ENCODE data around the gene SPEM2. TPM values are rescaled to one million over a fixed set of nuclear protein-coding genes. Genes with fewer than 3 reads are reported as not detected.
A peak's percentile ranks its signal among the peaks of the same experiment; 100 is the strongest.

SPEM2 gene
- polyA plus RNA-seq, 2 of the 4 experiments (the other 2 are of a cell fraction), result not detected

- WGBS (ENCODE audit: missing lambda C conversion rate), result 30% methylated on average over 36 of the region's 92 CpGs
- TF ChIP-seq CHD4 (IDR thresholded peaks at IDR 0.05; ENCODE audit: borderline replicate concordance) (no peak), MYC (IDR thresholded peaks at IDR 0.05; ENCODE audit: borderline replicate concordance, low read length) (peak; percentile 100), ELK1 (IDR thresholded peaks at IDR 0.05; ENCODE audit: low read depth, low read length) (no peak), REST (IDR thresholded peaks at IDR 0.05) (no peak), JUNB (IDR thresholded peaks at IDR 0.05) (no peak), E2F6 (IDR thresholded peaks at IDR 0.05; ENCODE audit: borderline replicate concordance, low read depth) (peak; percentile 83), TP53 (CRISPR knock-in tag; IDR thresholded peaks at IDR 0.05) (no peak), MAX (IDR thresholded peaks at IDR 0.05) (peak; percentile 96), PBX3 (IDR thresholded peaks at IDR 0.05) (no peak; the same call in 1 of the 2 replicates), BCL3 (IDR thresholded peaks at IDR 0.05) (no peak), JUN (IDR thresholded peaks at IDR 0.05) (peak in 1 of 2 experiments; percentile 75; a peak in 2 of 5 replicates), CTCF (IDR thresholded peaks at IDR 0.05) (peak; percentile 99), HEYL (CRISPR knock-in tag; IDR thresholded peaks at IDR 0.05) (no peak), RCOR1 (IDR thresholded peaks at IDR 0.05; ENCODE audit: low read depth, low read length) (no peak), MAFK (IDR thresholded peaks at IDR 0.05; ENCODE audit: partially characterized antibody) (no peak), FOSB (CRISPR knock-in tag; IDR thresholded peaks at IDR 0.05) (no peak), EHF (CRISPR knock-in tag; IDR thresholded peaks at IDR 0.05) (no peak), SMC3 (IDR thresholded peaks at IDR 0.05) (peak; percentile 98), PHF8 (IDR thresholded peaks at IDR 0.05; ENCODE audit: borderline replicate concordance, low read depth) (no peak), CBX2 (IDR thresholded peaks at IDR 0.05; ENCODE audit: borderline replicate concordance, low read depth) (no peak), FOSL2 (IDR thresholded peaks at IDR 0.05) (no peak), FOSL2 (CRISPR knock-in tag; IDR thresholded peaks at IDR 0.05) (peak; percentile 46; the same call in 1 of the 2 replicates), ZNF302 (CRISPR knock-in tag; IDR thresholded peaks at IDR 0.05) (no peak), HOXA7 (CRISPR knock-in tag; IDR thresholded peaks at IDR 0.05) (no peak), RAD21 (conservative IDR thresholded peaks at IDR 0.05 in 1 of 2, IDR thresholded peaks at IDR 0.05 in 1 of 2) (peak; percentile 75 to 95), HOXB5 (CRISPR knock-in tag; IDR thresholded peaks at IDR 0.05) (no peak), ZC3H11A (IDR thresholded peaks at IDR 0.05) (no peak), KDM1A (IDR thresholded peaks at IDR 0.05; ENCODE audit: low read depth) (no peak), NPAS2 (CRISPR knock-in tag; IDR thresholded peaks at IDR 0.05; ENCODE audit: borderline replicate concordance) (peak; percentile 75; the same call in 1 of the 2 replicates), ESRRA (IDR thresholded peaks at IDR 0.05; ENCODE audit: borderline replicate concordance, low read length) (no peak)
These were observed 11.3 kb downstream of the SPEM2 start for GRCh38 chr17:7436556-7437368.

More at GRCh38 chr17:7436556-7437368, 11.3 kb downstream of the SPEM2 start:
- Histone ChIP-seq H3K27ac (peak overlapping the region; percentile 52 to 85), H3K9me3 (no peaks in the 10 kb centered on the region), H3K4me2 (peak overlapping the region; percentile 86), H3K4me1 (peaks cover 31% of the 10 kb centered on the region), H3K4me3 (peak overlapping the region; percentile 55)
- FAIRE-seq, result peak; percentile 68
- POLR2A ChIA-PET, result interaction anchor here (0.6 to 3.0 kb wide), 12 partner anchors 18 to 251 kb away, joined by 3 to 31 read pairs (median 4); partner anchors contain the start of genes PLSCR3, POLR2A, SLC35G6 and TMEM256
- CTCF ChIA-PET, result interaction anchor here (0.6 to 17.0 kb wide), 70 partner anchors 11 to 483 kb away, joined by 3 to 342 read pairs (median 6); partner anchors contain the start of genes CHRNB1, KCTD11, NLGN2 and PLSCR3
- DNase-seq (ENCODE audit: low read depth in 1 of 2, low spot score in 1 of 2), result peak; percentile 87 to 92
- ATAC-seq, result peak; percentile 70 to 86
